GM12865 (cell line): ENCODE data around the gene CD6.
A peak's percentile ranks its signal among the peaks of the same experiment; 100 is the strongest.

Source experiments
- DNase-seq: peaks from one replicate; pipeline ENCODE4 v3.0.0; 2010; ENCODE audit warnings: low read depth
- H3K4me3 ChIP-seq: 2 replicates; pipeline ENCODE4 v1.5.1; 2011; ENCODE audit warnings: mild to moderate bottlenecking, low read depth, low read length, control low read depth
- TF ChIP-seq, protein P1 (sequence below): IDR thresholded peaks from 2 replicates; pipeline ENCODE4 v1.5.1; 2011; ENCODE audit warnings: low read length, control low read depth, low read depth, inconsistent platforms; ENCODE audit not compliant: insufficient read depth; ENCODE audit errors: missing control alignments

Gene CD6

DNA sequence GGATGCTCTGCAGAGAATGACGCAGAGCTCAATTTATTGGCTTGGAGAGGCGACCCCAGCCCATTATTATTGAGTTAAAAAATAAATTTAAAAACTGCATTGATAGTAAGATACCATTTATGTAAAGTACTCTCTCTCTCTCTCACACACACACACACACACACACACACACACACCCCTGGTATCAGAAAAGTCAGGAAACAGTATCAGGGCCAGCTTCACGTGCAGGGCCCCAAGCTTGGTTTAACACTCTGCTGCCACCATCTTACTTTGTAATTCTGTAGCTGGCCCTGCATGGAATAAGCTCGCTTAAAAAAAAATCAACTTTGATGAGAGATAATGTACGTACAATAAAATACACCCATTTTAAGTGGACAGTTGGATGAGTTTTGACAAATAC, 71.1 kb downstream of the CD6 start:
- TF ChIP-seq, protein P1, sequence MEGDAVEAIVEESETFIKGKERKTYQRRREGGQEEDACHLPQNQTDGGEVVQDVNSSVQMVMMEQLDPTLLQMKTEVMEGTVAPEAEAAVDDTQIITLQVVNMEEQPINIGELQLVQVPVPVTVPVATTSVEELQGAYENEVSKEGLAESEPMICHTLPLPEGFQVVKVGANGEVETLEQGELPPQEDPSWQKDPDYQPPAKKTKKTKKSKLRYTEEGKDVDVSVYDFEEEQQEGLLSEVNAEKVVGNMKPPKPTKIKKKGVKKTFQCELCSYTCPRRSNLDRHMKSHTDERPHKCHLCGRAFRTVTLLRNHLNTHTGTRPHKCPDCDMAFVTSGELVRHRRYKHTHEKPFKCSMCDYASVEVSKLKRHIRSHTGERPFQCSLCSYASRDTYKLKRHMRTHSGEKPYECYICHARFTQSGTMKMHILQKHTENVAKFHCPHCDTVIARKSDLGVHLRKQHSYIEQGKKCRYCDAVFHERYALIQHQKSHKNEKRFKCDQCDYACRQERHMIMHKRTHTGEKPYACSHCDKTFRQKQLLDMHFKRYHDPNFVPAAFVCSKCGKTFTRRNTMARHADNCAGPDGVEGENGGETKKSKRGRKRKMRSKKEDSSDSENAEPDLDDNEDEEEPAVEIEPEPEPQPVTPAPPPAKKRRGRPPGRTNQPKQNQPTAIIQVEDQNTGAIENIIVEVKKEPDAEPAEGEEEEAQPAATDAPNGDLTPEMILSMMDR = no peak
- H3K4me3 ChIP-seq = peak overlapping the region; percentile 94
- peak; percentile 62 for DNase-seq

DNA sequence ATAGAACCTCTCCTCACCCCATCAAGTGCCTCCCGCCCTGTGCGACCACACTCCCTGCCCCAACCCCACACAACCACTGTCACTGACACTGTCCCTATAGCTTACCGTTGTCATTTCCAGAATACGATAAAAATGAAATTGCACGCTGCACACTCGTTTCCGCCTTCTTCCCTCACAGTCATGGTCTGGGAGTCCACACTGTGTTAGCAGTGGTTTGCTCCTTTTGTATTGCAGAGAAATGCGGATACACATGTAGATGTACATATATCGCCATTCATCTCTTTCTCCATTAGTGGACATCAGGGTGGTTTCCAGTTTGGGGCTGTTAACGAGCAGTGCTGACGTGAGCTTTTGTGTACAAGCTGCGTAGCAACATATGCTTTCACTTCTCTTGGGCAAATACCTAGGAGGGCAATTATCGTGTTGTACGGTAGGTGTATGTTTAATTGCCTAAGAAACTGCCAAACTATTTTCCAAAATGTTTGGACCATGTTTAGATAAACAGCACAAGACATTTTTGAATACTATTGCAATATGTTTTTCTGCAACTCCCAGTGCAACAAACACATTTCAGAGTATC, 71.6 kb downstream of the CD6 start:
- H3K4me3 ChIP-seq = peak overlapping the region; percentile 94
- TF ChIP-seq, protein P1 = no peak
- peak; percentile 84 for DNase-seq

DNA sequence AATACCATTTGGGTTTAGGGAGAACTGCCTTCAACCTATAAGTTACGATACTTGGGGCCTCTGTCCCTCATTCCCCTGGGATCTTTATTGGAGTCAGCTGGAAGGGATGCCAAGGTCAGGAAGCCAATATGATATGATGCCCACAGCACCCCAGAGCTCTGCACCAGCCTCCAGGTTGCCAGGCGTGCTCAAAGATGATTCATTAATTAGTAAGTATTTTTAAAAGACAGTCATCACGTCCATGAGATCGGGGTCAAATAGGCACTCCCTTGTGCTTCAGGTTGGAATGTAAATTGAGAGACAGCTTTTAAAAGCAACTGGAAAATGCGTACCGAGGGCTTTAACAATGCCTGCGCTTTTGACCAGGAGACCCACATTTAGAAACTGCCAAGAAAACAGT, 73.8 kb downstream of the CD6 start:
- TF ChIP-seq, protein P1 = no peak
- no peak overlapping the region for H3K4me3 ChIP-seq
- DNase-seq = no peak

DNA sequence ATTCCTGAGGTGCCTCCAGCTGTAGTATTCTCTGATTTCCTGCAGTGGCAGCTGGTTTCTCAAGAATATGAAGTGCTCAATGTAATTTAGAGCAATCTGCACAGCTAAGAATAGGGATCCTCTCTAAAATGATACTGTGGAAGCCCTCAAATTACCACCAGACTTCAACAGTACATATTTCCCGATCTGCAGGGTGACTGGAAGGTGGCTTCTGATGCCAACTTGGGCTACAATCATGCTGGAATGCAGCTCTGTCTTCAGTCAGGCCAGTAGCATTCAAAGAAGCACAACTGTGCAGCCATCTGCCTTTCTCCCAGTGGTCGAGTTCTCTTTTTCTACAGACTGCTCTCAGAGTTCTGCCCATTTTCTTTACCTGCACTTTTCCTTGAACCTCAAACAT, 75.4 kb downstream of the CD6 start:
- TF ChIP-seq, protein P1 = no peak
- no peak for DNase-seq
- no peak overlapping the region for H3K4me3 ChIP-seq

DNA sequence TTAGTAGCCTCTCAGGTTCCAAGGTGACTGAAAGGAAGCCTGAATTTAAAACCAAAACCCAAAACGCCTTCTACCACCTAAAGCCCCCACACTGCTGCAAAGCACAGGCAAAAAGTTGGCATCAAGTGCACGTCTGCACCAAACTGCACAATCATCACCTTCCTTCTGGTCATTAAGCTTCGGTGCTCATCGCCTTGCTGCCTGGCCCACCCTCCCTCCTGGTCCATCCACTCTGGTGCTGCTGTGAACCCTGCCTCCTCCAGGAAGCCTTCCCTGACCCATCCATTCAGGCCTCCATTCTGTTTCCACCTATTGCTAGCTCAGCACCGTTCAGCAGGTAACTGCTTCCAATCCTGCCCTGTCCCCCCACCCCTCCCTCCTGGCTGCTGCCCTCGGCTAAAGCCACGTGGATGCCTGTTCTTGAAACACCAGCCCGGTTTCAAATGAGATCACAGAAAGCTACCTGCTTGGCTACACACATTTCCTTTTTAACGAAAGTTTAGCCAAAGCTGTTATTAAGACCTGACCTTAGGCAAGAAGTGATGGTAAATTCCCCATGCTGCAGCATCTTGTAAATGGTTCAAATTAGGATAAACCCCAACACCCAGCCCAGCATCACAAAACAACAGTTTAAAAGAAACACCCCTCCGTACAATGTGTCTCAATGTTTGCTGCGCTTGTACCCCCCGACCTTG, 77.0 kb downstream of the CD6 start:
- no peak for DNase-seq
- TF ChIP-seq, protein P1 = no peak
- no peak overlapping the region for H3K4me3 ChIP-seq

DNA sequence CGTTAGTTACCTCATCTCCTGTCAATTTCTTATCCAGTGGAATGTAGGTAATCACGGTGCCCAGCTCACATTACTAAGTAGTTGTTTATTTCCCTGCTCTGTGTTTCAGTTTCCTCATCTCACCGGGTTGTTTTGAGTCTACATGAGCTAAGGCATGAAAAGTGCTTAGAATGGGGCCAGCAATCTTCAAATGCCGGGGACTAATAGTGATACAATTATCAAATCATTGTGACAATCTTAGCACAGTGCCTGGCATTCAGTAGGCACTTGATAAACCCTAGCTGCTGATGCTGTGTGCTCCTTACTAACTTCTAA, 77.5 kb downstream of the CD6 start:
- no peak overlapping the region for H3K4me3 ChIP-seq
- no peak for DNase-seq
- TF ChIP-seq, protein P1 = no peak

DNA sequence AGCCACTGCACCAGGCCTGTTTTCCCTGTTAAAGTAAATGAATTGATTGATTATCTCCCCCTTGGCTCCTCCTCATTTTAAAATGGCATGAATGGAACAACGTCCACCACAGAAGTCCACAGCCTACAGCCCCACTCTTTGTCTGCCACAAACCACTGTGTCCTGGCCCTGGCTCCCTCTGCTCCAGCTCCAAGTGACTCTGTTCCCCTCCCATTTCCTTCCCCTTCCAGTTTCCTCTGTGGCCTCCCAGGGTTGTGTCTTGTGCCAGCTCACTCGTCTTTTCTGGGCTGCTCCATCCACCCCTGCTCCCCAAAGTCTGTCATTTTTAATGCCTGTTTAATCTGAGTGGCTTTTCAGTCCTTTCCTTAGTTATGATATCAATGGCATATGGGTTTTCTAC, 78.4 kb downstream of the CD6 start:
- DNase-seq = no peak
- TF ChIP-seq, protein P1 = no peak
- H3K4me3 ChIP-seq = no peak overlapping the region
